Measurements from ENCODE around the gene FAM193A. TPM values are rescaled to one million over a fixed set of nuclear protein-coding genes. Genes with fewer than 3 reads are reported as not detected.

FAM193A gene
- total and polyA plus RNA-seq, 2 experiments from 2014 or later = 12.0 to 22.9 TPM

DNA sequence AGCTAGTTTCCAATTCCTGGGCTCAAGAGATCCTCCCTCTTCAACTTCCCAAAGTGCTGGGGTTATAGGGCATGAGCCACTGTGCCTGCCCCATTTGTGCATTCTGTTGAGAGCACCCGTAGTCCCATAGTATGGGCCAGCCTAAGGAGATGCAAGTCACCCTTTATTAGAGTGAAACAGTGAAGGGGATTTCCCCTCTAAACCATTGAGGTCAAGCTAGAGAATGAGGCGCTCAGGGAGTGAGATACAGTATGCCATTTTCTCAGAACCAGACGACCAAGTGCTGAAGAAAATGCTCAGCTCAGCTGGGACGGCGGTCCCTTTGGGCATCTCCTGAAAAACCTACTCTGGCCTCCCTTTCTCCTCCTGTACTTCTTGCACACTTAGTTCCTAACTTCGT lies 48.8 kb upstream of the FAM193A start (continued):
- TF ChIP-seq, protein P1, sequence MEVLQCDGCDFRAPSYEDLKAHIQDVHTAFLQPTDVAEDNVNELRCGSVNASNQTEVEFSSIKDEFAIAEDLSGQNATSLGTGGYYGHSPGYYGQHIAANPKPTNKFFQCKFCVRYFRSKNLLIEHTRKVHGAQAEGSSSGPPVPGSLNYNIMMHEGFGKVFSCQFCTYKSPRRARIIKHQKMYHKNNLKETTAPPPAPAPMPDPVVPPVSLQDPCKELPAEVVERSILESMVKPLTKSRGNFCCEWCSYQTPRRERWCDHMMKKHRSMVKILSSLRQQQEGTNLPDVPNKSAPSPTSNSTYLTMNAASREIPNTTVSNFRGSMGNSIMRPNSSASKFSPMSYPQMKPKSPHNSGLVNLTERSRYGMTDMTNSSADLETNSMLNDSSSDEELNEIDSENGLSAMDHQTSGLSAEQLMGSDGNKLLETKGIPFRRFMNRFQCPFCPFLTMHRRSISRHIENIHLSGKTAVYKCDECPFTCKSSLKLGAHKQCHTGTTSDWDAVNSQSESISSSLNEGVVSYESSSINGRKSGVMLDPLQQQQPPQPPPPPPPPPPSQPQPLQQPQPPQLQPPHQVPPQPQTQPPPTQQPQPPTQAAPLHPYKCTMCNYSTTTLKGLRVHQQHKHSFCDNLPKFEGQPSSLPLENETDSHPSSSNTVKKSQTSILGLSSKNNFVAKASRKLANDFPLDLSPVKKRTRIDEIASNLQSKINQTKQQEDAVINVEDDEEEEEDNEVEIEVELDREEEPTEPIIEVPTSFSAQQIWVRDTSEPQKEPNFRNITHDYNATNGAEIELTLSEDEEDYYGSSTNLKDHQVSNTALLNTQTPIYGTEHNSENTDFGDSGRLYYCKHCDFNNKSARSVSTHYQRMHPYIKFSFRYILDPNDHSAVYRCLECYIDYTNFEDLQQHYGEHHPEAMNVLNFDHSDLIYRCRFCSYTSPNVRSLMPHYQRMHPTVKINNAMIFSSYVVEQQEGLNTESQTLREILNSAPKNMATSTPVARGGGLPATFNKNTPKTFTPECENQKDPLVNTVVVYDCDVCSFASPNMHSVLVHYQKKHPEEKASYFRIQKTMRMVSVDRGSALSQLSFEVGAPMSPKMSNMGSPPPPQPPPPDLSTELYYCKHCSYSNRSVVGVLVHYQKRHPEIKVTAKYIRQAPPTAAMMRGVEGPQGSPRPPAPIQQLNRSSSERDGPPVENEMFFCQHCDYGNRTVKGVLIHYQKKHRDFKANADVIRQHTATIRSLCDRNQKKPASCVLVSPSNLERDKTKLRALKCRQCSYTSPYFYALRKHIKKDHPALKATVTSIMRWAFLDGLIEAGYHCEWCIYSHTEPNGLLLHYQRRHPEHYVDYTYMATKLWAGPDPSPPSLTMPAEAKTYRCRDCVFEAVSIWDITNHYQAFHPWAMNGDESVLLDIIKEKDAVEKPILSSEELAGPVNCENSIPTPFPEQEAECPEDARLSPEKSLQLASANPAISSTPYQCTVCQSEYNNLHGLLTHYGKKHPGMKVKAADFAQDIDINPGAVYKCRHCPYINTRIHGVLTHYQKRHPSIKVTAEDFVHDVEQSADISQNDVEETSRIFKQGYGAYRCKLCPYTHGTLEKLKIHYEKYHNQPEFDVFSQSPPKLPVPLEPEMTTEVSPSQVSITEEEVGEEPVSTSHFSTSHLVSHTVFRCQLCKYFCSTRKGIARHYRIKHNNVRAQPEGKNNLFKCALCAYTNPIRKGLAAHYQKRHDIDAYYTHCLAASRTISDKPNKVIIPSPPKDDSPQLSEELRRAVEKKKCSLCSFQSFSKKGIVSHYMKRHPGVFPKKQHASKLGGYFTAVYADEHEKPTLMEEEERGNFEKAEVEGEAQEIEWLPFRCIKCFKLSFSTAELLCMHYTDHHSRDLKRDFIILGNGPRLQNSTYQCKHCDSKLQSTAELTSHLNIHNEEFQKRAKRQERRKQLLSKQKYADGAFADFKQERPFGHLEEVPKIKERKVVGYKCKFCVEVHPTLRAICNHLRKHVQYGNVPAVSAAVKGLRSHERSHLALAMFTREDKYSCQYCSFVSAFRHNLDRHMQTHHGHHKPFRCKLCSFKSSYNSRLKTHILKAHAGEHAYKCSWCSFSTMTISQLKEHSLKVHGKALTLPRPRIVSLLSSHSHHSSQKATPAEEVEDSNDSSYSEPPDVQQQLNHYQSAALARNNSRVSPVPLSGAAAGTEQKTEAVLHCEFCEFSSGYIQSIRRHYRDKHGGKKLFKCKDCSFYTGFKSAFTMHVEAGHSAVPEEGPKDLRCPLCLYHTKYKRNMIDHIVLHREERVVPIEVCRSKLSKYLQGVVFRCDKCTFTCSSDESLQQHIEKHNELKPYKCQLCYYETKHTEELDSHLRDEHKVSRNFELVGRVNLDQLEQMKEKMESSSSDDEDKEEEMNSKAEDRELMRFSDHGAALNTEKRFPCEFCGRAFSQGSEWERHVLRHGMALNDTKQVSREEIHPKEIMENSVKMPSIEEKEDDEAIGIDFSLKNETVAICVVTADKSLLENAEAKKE (CRISPR knock-in tag; IDR thresholded peaks at IDR 0.05) = no peak
- TF ChIP-seq NANOG (IDR thresholded peaks at IDR 0.05; ENCODE audit: borderline replicate concordance) (no peak), EZH2phosphoT487 (IDR thresholded peaks at IDR 0.05; ENCODE audit: unreplicated experiment) (no peak), ZNF114 (CRISPR knock-in tag; IDR thresholded peaks at IDR 0.05) (no peak), STAT1 (IDR thresholded peaks at IDR 0.05; ENCODE audit: unreplicated experiment) (no peak), CREB1 (CRISPR knock-in tag; IDR thresholded peaks at IDR 0.05; ENCODE audit: low read depth) (no peak), EZH2 (IDR thresholded peaks at IDR 0.05; ENCODE audit: low read depth, unreplicated experiment) (no peak), POLR2AphosphoS5 (IDR thresholded peaks at IDR 0.05; ENCODE audit: low read depth) (no peak), ZNF331 (CRISPR knock-in tag; IDR thresholded peaks at IDR 0.05; ENCODE audit: low read depth) (no peak)
- TF ChIP-seq, protein P2, sequence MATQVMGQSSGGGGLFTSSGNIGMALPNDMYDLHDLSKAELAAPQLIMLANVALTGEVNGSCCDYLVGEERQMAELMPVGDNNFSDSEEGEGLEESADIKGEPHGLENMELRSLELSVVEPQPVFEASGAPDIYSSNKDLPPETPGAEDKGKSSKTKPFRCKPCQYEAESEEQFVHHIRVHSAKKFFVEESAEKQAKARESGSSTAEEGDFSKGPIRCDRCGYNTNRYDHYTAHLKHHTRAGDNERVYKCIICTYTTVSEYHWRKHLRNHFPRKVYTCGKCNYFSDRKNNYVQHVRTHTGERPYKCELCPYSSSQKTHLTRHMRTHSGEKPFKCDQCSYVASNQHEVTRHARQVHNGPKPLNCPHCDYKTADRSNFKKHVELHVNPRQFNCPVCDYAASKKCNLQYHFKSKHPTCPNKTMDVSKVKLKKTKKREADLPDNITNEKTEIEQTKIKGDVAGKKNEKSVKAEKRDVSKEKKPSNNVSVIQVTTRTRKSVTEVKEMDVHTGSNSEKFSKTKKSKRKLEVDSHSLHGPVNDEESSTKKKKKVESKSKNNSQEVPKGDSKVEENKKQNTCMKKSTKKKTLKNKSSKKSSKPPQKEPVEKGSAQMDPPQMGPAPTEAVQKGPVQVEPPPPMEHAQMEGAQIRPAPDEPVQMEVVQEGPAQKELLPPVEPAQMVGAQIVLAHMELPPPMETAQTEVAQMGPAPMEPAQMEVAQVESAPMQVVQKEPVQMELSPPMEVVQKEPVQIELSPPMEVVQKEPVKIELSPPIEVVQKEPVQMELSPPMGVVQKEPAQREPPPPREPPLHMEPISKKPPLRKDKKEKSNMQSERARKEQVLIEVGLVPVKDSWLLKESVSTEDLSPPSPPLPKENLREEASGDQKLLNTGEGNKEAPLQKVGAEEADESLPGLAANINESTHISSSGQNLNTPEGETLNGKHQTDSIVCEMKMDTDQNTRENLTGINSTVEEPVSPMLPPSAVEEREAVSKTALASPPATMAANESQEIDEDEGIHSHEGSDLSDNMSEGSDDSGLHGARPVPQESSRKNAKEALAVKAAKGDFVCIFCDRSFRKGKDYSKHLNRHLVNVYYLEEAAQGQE (IDR thresholded peaks at IDR 0.05; ENCODE audit: unreplicated experiment) = no peak
